Smooth muscle cell (in vitro differentiated cells): ENCODE results near the gene CREBRF. TPM values are rescaled to one million over a fixed set of nuclear protein-coding genes. Genes with fewer than 3 reads are reported as not detected.

Experiments used
- DNase-seq: peaks from one replicate; lab custom pipeline; 2025; ENCODE audit not compliant: unreplicated experiment; lab: John Stamatoyannopoulos, UW
- H2AFZ ChIP-seq: fragments of 200-600 bp; sonication (generic); 2 replicates; pipeline ENCODE4 v1.6.0; 2016; ENCODE audit warnings: antibody characterized with exemption, low read depth, mild to moderate bottlenecking
- H3F3A ChIP-seq: fragments of 200-600 bp; sonication (generic); 2 replicates; pipeline ENCODE4 v1.6.0; 2017; ENCODE audit warnings: antibody characterized with exemption, low read depth
- H3K27ac ChIP-seq: fragments of 200-600 bp; sonication (generic); 2 replicates; pipeline ENCODE4 v1.5.1; 2016; ENCODE audit warnings: low read depth, mild to moderate bottlenecking
- H3K27me3 ChIP-seq: fragments of 200-600 bp; sonication (generic); 2 replicates; pipeline ENCODE4 v1.6.1; 2016; ENCODE audit warnings: low read depth, mild to moderate bottlenecking
- H3K36me3 ChIP-seq: fragments of 200-600 bp; sonication (generic); 2 replicates; pipeline ENCODE4 v1.5.1; 2016; ENCODE audit warnings: low read depth
- H3K4me1 ChIP-seq: fragments of 200-600 bp; sonication (generic); 2 replicates; pipeline ENCODE4 v1.5.1; 2016; ENCODE audit warnings: low read depth
- H3K4me2 ChIP-seq: fragments of 200-600 bp; sonication (generic); 2 replicates; pipeline ENCODE4 v1.6.0; 2016; ENCODE audit warnings: mild to moderate bottlenecking
- H3K4me3 ChIP-seq: fragments of 200-600 bp; sonication (generic); 2 replicates; pipeline ENCODE4 v1.5.1; 2016; ENCODE audit warnings: mild to moderate bottlenecking
- H3K79me2 ChIP-seq: fragments of 200-600 bp; sonication (generic); 2 replicates; pipeline ENCODE4 v1.6.0; 2016; ENCODE audit warnings: low read depth, mild to moderate bottlenecking
- H3K9ac ChIP-seq: fragments of 200-600 bp; sonication (generic); 2 replicates; pipeline ENCODE4 v1.6.0; 2016; ENCODE audit warnings: low read depth
- H3K9me3 ChIP-seq: fragments of 200-600 bp; sonication (generic); replicated peaks from 2 replicates; pipeline ENCODE4 v1.5.1; 2016; ENCODE audit warnings: low read depth
- H4K20me1 ChIP-seq: fragments of 200-600 bp; sonication (generic); 2 replicates; pipeline ENCODE4 v1.6.0; 2016; ENCODE audit warnings: low read depth
- WGBS: methylation state at CpG from one replicate; pipeline ENCODE4 v1.1.7; 2016; ENCODE audit warnings: low lambda C conversion rate; 5-methylcytosine and 5-hydroxymethylcytosine counted together
- polyA plus RNA-seq: library from polyadenylated mRNA; unstranded; fragments of >200 nt; fragmentation: Nextera tagmentation; extraction: Ambion mirVana; gene quantifications from 2 replicates; pipeline ENCODE4 v1.2.1, GENCODE V29; 2016
- total RNA-seq: library from RNA; depleted of rRNA; stranded (reverse); fragments of >200 nt; gene quantifications from 2 replicates; pipeline ENCODE4 v1.2.3, GENCODE V29; 2014
- TF ChIP-seq, protein P1 (sequence below): fragments of 200-600 bp; sonication (generic); IDR thresholded peaks from 2 replicates; pipeline ENCODE4 v1.5.1; 2017; ENCODE audit warnings: borderline replicate concordance, mild to moderate bottlenecking, antibody characterized with exemption; ENCODE audit not compliant: insufficient read depth, poor library complexity, severe bottlenecking

CREBRF gene
- total RNA-seq (11.3 and 18.5 TPM in 2 replicates), polyA plus RNA-seq (6.9 and 8.1 TPM in 2 replicates)

- no peaks in the 10 kb centered on the region for H3K27me3 ChIP-seq
- H3K27ac ChIP-seq, result peak within 1 kb of the TSS; percentile 98
- WGBS, result under 1% methylated on average over 37 of the region's 74 CpGs
- peak within 1 kb of the TSS; percentile 99 for H3K4me3 ChIP-seq
- H4K20me1 ChIP-seq, result peaks cover 1% of the 10 kb centered on the region
- peaks cover 27% of the 10 kb centered on the region for H3K79me2 ChIP-seq
- H3K4me1 ChIP-seq, result peaks cover 6% of the 10 kb centered on the region
- no peaks in the 10 kb centered on the region for H3K36me3 ChIP-seq
- DNase-seq, result peak; percentile 92
- peak within 1 kb of the TSS; percentile 99 for H3K9ac ChIP-seq
- H3F3A ChIP-seq, result no peaks in the 10 kb centered on the region
- H3K9me3 ChIP-seq, result no peaks in the 10 kb centered on the region
- TF ChIP-seq, protein P1, sequence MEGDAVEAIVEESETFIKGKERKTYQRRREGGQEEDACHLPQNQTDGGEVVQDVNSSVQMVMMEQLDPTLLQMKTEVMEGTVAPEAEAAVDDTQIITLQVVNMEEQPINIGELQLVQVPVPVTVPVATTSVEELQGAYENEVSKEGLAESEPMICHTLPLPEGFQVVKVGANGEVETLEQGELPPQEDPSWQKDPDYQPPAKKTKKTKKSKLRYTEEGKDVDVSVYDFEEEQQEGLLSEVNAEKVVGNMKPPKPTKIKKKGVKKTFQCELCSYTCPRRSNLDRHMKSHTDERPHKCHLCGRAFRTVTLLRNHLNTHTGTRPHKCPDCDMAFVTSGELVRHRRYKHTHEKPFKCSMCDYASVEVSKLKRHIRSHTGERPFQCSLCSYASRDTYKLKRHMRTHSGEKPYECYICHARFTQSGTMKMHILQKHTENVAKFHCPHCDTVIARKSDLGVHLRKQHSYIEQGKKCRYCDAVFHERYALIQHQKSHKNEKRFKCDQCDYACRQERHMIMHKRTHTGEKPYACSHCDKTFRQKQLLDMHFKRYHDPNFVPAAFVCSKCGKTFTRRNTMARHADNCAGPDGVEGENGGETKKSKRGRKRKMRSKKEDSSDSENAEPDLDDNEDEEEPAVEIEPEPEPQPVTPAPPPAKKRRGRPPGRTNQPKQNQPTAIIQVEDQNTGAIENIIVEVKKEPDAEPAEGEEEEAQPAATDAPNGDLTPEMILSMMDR, result no peak
- H3K4me2 ChIP-seq, result peak within 1 kb of the TSS; percentile 89
- peak within 1 kb of the TSS; percentile 93 for H2AFZ ChIP-seq
These were observed at the start of gene CREBRF for GRCh38 chr5:173055983-173056782. CREBRF (plus strand) TSS chr5:173056352; CDS start chr5:173080776, 24,424 bp downstream.

GRCh38 chr5:173010021-173010420 is 46.1 kb upstream of the CREBRF start:
- H3K4me2 ChIP-seq, result no peak overlapping the region
- H4K20me1 ChIP-seq, result peaks cover 65% of the 10 kb centered on the region
- H2AFZ ChIP-seq, result no peak overlapping the region
- no peaks in the 10 kb centered on the region for H3K4me1 ChIP-seq
- peak overlapping the region; percentile 2 for H3K27ac ChIP-seq
- no peak overlapping the region for H3K9ac ChIP-seq
- no peaks in the 10 kb centered on the region for H3K9me3 ChIP-seq
- peaks cover 71% of the 10 kb centered on the region for H3K79me2 ChIP-seq
- 61% methylated on average over 6 of the region's 6 CpGs for WGBS
- H3K36me3 ChIP-seq, result no peaks in the 10 kb centered on the region
- peaks cover 9% of the 10 kb centered on the region for H3F3A ChIP-seq
- H3K4me3 ChIP-seq, result no peak overlapping the region
- no peaks in the 10 kb centered on the region for H3K27me3 ChIP-seq
- no peak for DNase-seq
- TF ChIP-seq, protein P1, result no peak

DNA sequence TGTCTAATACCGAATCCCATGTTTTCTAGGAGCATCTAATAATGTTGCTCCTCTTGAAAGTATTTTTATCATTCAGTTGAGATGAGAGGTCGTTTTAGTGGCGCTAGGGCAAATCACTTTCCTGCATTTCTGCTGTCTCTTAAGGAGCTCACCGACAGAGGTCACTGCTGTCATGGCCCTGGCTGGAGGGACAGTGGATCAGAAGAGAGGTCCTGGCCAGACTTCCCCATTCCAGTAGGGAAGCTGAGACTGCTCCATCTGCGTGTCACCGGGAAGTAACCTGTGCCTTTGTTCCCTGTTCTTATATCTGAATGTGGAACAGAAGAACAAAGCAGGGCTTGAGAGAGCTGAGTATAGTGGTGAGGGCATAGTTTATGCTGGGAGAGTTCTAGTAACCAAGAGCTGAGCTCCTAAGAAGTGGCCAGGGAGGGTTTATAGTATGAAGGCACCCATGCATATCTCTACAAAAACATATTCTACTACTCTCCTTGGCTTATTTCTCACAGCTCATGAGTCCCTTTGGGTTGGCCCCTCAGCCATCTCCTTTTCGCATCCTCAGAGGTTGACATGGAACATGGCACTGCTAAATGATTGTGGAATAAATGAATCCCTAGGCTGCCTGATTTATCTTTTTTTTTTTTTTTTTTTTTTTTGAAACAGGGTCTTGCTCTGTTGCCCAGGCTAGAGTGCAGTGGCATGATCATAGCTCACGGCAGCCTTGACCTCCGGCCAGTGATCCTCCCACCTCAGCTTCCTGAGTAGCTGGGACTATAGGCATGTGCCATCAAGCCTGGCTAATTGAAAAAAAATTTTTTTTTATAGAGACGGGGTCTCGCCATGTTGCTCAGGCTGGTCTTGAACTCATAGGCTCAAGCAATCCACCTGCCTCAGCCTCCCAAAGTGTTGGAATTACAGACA is 45.3 kb upstream of the CREBRF start:
- TF ChIP-seq, protein P1, result peak; percentile 10
- H3K36me3 ChIP-seq, result no peaks in the 10 kb centered on the region
- no peaks in the 10 kb centered on the region for H3K27me3 ChIP-seq
- peaks cover 71% of the 10 kb centered on the region for H3K79me2 ChIP-seq
- H3K9ac ChIP-seq, result no peak overlapping the region
- peaks cover 11% of the 10 kb centered on the region for H3F3A ChIP-seq
- H3K4me2 ChIP-seq, result no peak overlapping the region
- H2AFZ ChIP-seq, result no peak overlapping the region
- no peaks in the 10 kb centered on the region for H3K4me1 ChIP-seq
- H3K9me3 ChIP-seq, result no peaks in the 10 kb centered on the region
- H4K20me1 ChIP-seq, result peaks cover 59% of the 10 kb centered on the region
- DNase-seq, result no peak
- peak overlapping the region; percentile 2 for H3K27ac ChIP-seq
- H3K4me3 ChIP-seq, result no peak overlapping the region
- WGBS, result 83% methylated on average over 11 of the region's 11 CpGs
